ENCODE data around the gene RBP2. TPM values are rescaled to one million over a fixed set of nuclear protein-coding genes. Genes with fewer than 3 reads are reported as not detected.
A peak's percentile ranks its signal among the peaks of the same experiment; 100 is the strongest.

Gene RBP2
- polyA plus RNA-seq, 6 donors from 2014 or later = not detected

GRCh38 chr3:139509631-139510030 is 33.3 kb upstream of the RBP2 start:
- H3K27me3 Mint-ChIP-seq = no peaks in the 10 kb centered on the region
- H3K4me3 Mint-ChIP-seq = no peak overlapping the region
- DNase-seq = no peak
- no peaks in the 10 kb centered on the region for H3K9me3 Mint-ChIP-seq
- H3K36me3 Mint-ChIP-seq = no peaks in the 10 kb centered on the region
- no peak overlapping the region for H3K27ac Mint-ChIP-seq
- ATAC-seq (ENCODE audit: low read depth in 2 of 2) = no peak
- no peaks in the 10 kb centered on the region for H3K4me1 Mint-ChIP-seq

GRCh38 chr3:139506766-139507165 is 30.4 kb upstream of the RBP2 start:
- ATAC-seq (ENCODE audit: low read depth in 2 of 2) (no peak), DNase-seq (no peak)
- Mint-ChIP-seq H3K36me3 (no peaks in the 10 kb centered on the region), H3K4me3 (no peak overlapping the region), H3K4me1 (peaks cover 9 to 11% (median 9%) of the 10 kb centered on the region in 3 donors), H3K27me3 (no peaks in the 10 kb centered on the region), H3K27ac (no peak overlapping the region), H3K9me3 (no peaks in the 10 kb centered on the region)

- Mint-ChIP-seq H3K27ac (peak overlapping the region in 1 of 6 donors; percentile 10), H3K27me3 (no peaks in the 10 kb centered on the region), H3K4me3 (no peak overlapping the region), H3K4me1 (peaks cover 9 to 11% (median 9%) of the 10 kb centered on the region in 3 donors), H3K36me3 (no peaks in the 10 kb centered on the region), H3K9me3 (no peaks in the 10 kb centered on the region)
- DNase-seq (no peak), ATAC-seq (ENCODE audit: low read depth in 2 of 2) (no peak)
Measured at GRCh38 chr3:139505829-139506386, 29.6 kb upstream of the RBP2 start.

- Mint-ChIP-seq H3K27ac (peak overlapping the region in 1 of 6 donors; percentile 8), H3K9me3 (peaks cover 3 to 28% (median 15%) of the 10 kb centered on the region in 7 donors), H3K4me3 (no peak overlapping the region), H3K4me1 (peaks cover 9 to 11% (median 9%) of the 10 kb centered on the region in 3 donors), H3K36me3 (peaks cover 12 to 19% of the 10 kb centered on the region in 2 donors), H3K27me3 (peaks cover 0 to 6% (median 0%) of the 10 kb centered on the region in 3 donors)
- DNase-seq (no peak), ATAC-seq (ENCODE audit: low read depth in 2 of 2) (no peak)
Measured at GRCh38 chr3:139499536-139499935, 23.2 kb upstream of the RBP2 start.

DNA sequence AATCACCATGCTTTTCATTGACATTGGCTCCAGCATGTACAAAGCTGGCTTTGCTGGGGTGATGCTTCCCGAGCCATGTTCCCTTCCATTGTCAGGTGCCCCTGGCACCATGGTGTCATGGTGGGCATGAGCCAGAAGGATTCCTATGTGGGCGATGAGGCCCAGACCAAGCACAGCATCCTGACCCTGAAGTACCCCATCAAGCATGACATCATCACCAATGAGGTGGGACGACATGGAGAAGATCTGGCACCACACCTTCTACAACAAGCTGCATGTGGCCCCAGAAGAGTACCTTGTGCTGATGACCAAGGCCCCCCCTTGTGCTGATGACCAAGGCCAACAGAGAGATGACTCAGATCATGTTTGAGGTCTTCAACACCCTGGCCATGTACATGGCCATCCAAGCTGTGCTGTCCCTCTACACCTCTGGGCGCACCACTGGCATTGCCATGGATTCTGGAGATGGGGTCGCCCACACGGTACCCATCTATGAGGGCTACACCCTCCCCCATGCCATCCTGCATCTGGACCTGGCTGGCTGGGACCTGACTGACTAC is 17.6 kb upstream of the RBP2 start:
- Mint-ChIP-seq H3K4me3 (no peak overlapping the region), H3K27ac (no peak overlapping the region), H3K36me3 (peaks cover 43 to 51% of the 10 kb centered on the region in 2 donors), H3K4me1 (no peaks in the 10 kb centered on the region), H3K9me3 (peaks cover 14 to 60% (median 35%) of the 10 kb centered on the region in 7 donors), H3K27me3 (peaks cover 0 to 17% (median 6%) of the 10 kb centered on the region in 3 donors)
- no peak for ATAC-seq (ENCODE audit: low read depth in 2 of 2)
- no peak for DNase-seq

DNA sequence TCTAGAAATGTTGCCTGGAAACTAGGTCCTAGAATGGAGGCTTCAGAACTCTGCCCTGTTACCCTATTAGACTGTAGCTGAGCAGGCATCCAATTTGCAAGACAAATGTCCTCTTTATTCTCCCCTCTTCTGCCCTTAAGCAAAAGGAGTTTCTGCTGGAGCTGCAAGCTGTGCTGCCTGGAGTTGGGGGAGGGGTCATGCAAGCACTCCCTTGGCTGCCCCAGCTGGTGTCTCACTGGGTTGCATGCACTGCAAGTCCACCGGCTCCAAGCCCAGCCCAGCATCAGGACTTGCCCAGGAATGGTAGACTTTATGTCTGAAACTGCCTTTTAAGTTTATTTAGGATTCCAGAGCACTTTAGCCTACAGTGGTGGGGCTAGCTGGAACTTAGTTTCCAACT is 15.7 kb upstream of the RBP2 start:
- H3K36me3 Mint-ChIP-seq = peaks cover 46 to 56% of the 10 kb centered on the region in 2 donors
- H3K4me1 Mint-ChIP-seq = no peaks in the 10 kb centered on the region
- no peak overlapping the region for H3K4me3 Mint-ChIP-seq
- ATAC-seq (ENCODE audit: low read depth in 2 of 2) (no peak), DNase-seq (no peak)
- H3K9me3 Mint-ChIP-seq = peaks cover 25 to 75% (median 46%) of the 10 kb centered on the region in 7 donors
- H3K27me3 Mint-ChIP-seq = peaks cover 0 to 17% (median 6%) of the 10 kb centered on the region in 3 donors
- no peak overlapping the region for H3K27ac Mint-ChIP-seq

- Mint-ChIP-seq H3K4me1 (no peaks in the 10 kb centered on the region), H3K4me3 (no peak overlapping the region), H3K9me3 (peaks cover 22 to 67% (median 42%) of the 10 kb centered on the region in 7 donors), H3K27me3 (peaks cover 0 to 17% (median 6%) of the 10 kb centered on the region in 3 donors), H3K27ac (no peak overlapping the region), H3K36me3 (peaks cover 42 to 51% of the 10 kb centered on the region in 2 donors)
- ATAC-seq (ENCODE audit: low read depth in 2 of 2) (no peak), DNase-seq (no peak)
Measured at GRCh38 chr3:139491027-139491700, 14.8 kb upstream of the RBP2 start.

DNA sequence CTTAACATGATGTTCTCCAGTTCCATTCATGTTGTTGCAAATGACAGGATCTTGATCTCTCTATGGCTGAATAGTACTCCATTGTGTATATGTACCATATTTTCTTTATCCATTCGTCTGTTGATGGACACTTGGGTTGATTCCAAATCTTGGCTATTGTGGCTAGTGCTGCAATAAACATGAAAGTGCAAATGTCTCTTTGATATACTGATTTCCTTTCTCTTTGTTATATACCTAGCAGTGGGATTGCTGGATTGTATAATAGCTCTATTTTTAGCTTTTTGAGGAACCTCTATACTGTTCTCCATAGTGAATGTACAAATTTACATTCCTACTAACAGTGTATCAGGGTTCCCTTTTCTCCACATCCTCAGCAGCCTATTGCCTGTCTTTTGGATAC is 5.9 kb upstream of the RBP2 start:
- Mint-ChIP-seq H3K4me1 (no peaks in the 10 kb centered on the region), H3K27ac (no peak overlapping the region), H3K4me3 (no peak overlapping the region), H3K9me3 (peaks cover 0 to 2% (median under 1%) of the 10 kb centered on the region in 7 donors), H3K27me3 (peaks cover 0 to 4% (median 0%) of the 10 kb centered on the region in 3 donors), H3K36me3 (no peaks in the 10 kb centered on the region)
- DNase-seq (no peak), ATAC-seq (ENCODE audit: low read depth in 2 of 2) (no peak)

DNA sequence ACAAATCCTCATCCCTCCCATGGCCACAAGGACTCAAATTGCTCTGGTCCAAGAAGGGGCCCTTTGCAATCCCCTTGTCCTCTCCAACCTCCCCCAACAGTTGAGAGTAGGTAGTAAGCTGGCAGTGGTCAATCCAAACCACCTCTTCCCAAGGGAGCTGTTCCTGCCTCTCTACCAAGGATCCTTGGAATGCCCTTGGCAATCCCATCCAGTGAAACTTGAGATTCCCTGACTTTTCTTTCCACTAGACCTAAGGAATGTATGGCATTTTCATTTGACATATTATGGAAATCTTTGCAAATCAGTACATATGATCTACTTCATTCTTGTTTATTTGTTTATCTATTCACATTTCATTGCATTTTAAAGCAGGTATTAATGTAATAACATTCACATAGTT is 4.8 kb upstream of the RBP2 start:
- Mint-ChIP-seq H3K9me3 (peaks cover 0 to 2% (median 0%) of the 10 kb centered on the region in 7 donors), H3K36me3 (no peaks in the 10 kb centered on the region), H3K27me3 (peaks cover 0 to 4% (median 0%) of the 10 kb centered on the region in 3 donors), H3K4me1 (no peaks in the 10 kb centered on the region), H3K4me3 (no peak overlapping the region), H3K27ac (no peak overlapping the region)
- ATAC-seq (ENCODE audit: low read depth in 2 of 2) (no peak), DNase-seq (no peak)

- Mint-ChIP-seq H3K27me3 (peaks cover 0 to 4% (median 0%) of the 10 kb centered on the region in 3 donors), H3K27ac (peak overlapping the region in 2 of 6 donors; percentile 18 to 34), H3K9me3 (peaks cover 0 to 2% (median 0%) of the 10 kb centered on the region in 7 donors), H3K36me3 (no peaks in the 10 kb centered on the region), H3K4me1 (no peaks in the 10 kb centered on the region), H3K4me3 (no peak overlapping the region)
- DNase-seq (no peak), ATAC-seq (ENCODE audit: low read depth in 2 of 2) (no peak)
Measured at GRCh38 chr3:139480585-139480984, 4.3 kb upstream of the RBP2 start.

DNA sequence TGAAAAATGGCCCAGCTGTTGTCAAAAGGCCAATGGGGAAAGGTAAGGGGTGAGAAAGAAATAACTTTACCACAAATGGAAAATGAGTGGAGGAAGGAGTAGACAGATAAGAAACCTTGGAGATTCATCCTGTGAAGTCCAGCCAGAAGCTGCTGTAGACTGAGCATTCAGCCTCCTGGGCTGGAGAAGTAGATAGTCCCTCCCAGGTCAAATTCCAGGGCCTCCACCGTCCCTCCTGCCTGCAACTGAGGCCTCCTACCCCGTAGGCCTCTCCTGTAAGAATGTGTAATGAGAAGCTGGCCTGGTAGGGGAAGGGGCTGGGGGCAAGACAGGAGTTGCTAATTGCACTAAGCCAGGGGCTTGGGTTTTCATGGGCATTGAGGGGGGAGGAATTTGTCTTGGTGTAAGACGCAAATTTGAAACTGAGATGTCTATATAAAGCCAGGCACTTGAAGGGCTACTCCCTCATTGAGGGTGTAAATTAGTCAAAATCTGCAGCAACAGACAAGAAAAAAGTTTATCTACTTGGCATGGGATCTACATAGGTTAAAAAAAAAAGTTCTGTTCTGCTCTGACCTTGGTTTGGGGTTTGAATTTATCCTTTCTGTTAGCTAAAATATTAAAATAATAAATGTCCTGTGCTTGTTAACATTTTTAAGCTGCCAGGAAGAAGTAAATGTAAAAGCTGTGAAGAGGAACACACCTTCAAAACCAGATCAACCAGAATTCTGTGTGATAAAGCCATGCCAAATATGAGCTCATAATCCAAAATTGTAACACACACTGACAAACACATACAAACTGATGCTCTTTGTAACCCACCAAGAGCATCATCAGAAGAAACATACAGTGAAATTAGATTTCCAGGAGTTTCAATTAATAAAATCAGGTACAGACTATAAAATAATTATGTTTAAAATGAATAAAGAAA is 1.7 kb upstream of the RBP2 start:
- H3K36me3 Mint-ChIP-seq = no peaks in the 10 kb centered on the region
- ATAC-seq (ENCODE audit: low read depth in 2 of 2) (no peak), DNase-seq (no peak)
- no peak overlapping the region for H3K4me3 Mint-ChIP-seq
- H3K27me3 Mint-ChIP-seq = peaks cover 0 to 4% (median 0%) of the 10 kb centered on the region in 3 donors
- no peaks in the 10 kb centered on the region for H3K4me1 Mint-ChIP-seq
- H3K27ac Mint-ChIP-seq = no peak overlapping the region
- no peaks in the 10 kb centered on the region for H3K9me3 Mint-ChIP-seq

DNA sequence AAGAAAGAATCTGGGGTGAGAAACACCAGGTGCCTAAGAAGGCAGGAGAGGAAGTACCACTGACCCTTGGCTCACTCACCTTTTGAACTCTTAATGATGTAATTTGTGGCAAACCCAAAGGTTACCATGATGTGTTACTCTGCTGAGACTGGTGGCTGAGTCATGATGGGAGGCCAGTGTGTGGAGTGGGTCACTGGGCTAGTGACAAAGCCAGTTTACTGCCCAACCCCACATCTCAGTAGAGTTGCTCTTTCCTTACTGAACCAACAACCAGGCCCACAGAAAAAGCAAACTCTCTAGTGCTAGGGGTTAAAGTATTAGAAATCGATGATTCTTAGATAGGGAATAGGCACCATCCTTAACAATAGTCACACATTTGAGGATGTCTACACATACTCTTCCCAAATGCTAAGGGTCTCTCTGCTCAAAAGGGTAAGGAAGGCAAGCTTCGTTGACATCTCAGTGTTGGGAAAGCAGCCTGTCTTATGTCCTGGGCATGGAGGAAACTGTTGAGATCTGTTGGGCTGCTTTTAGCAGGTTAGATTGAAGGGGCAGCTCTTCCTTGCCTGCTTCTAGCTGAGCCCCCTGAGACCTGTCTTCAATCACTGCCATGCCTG is 3.1 kb downstream of the RBP2 start:
- Mint-ChIP-seq H3K36me3 (no peaks in the 10 kb centered on the region), H3K27me3 (no peaks in the 10 kb centered on the region), H3K4me3 (no peak overlapping the region), H3K9me3 (no peaks in the 10 kb centered on the region), H3K4me1 (no peaks in the 10 kb centered on the region), H3K27ac (no peak overlapping the region)
- ATAC-seq (ENCODE audit: low read depth in 2 of 2) (no peak), DNase-seq (no peak)

All from naive B cell (primary cell).